Dedifferentiated amniotic fluid mesenchymal stem cell (primary cell): ENCODE results near the gene SRGAP2C.
"Not testable (repeated sequence)": the region's sequence is repeated elsewhere in the genome, so short reads cannot be mapped to it uniquely, and the experiment has no call there.

Experiments used
- DNase-seq: peaks from one replicate; pipeline ENCODE4 v3.0.0-alpha.2; 2016; ENCODE audit errors: extremely low spot score

Gene SRGAP2C

GRCh38 chr1:121419050-121419615 lies 234.4 kb downstream of the SRGAP2C start:
- not testable (repeated sequence) for DNase-seq

- not testable (repeated sequence) for DNase-seq
These were observed 236.7 kb downstream of the SRGAP2C start for GRCh38 chr1:121421490-121421889.

GRCh38 chr1:121423956-121424355 lies 239.2 kb downstream of the SRGAP2C start:
- not testable (repeated sequence) for DNase-seq

- not testable (repeated sequence) for DNase-seq
These were observed 248.7 kb downstream of the SRGAP2C start for GRCh38 chr1:121433517-121433916.

- not testable (repeated sequence) for DNase-seq
These were observed 254.1 kb downstream of the SRGAP2C start for GRCh38 chr1:121438862-121439261.

GRCh38 chr1:121440993-121441392 lies 256.2 kb downstream of the SRGAP2C start:
- no peak for DNase-seq
